HepG2 (cell line): ENCODE results near the gene SH3D21. TPM values are rescaled to one million over a fixed set of nuclear protein-coding genes. Genes with fewer than 3 reads are reported as not detected.
A peak's percentile ranks its signal among the peaks of the same experiment; 100 is the strongest.

Experiments
- CEBPG ChIP-seq: IDR thresholded peaks from 2 replicates; pipeline ENCODE4 v1.6.1; 2016
- CREB1 ChIP-seq, 2 experiments: fragments of 450-650 bp in 1 of 2; IDR thresholded peaks; 2 replicates each; pipeline ENCODE4 v1.6.1; 2016 to 2017; ENCODE audit warnings: control low read depth in 1 of 2, mild to moderate bottlenecking in 1 of 2, missing compliant biosample characterization in 1 of 2, missing genetic modification characterization in 1 of 2
- DNMT3B ChIP-seq: conservative IDR thresholded peaks from 2 replicates; pipeline ENCODE4 v1.6.1; 2016; ENCODE audit warnings: missing biosample characterization, control low read depth
- EP300 ChIP-seq, 3 experiments: sonication (generic) in 1 of 3; formaldehyde crosslinking in 1 of 3; IDR thresholded peaks; 2 replicates each; pipeline versions ENCODE4 v1.5.1 to v1.6.1; 2011 to 2020; ENCODE audit warnings: low read depth in 2 of 3, low read length in 2 of 3, borderline replicate concordance in 1 of 3, improper control_type of control experiment in 1 of 3, mild to moderate bottlenecking in 1 of 3, missing genetic modification reagents in 1 of 3, moderate library complexity in 1 of 3
- HBP1 ChIP-seq: IDR thresholded peaks from 2 replicates; pipeline ENCODE4 v1.6.1; 2016; ENCODE audit warnings: low read depth, control low read depth
- KDM5B ChIP-seq: sonication (generic); formaldehyde crosslinking; IDR thresholded peaks from 2 replicates; pipeline ENCODE4 v1.4.0; 2020; ENCODE audit warnings: missing genetic modification reagents, mild to moderate bottlenecking, borderline replicate concordance
- MAX ChIP-seq: IDR thresholded peaks from 2 replicates; pipeline ENCODE4 v1.6.1; 2012; ENCODE audit warnings: inconsistent platforms
- MAZ ChIP-seq, 2 experiments: sonication (generic) in 1 of 2; formaldehyde crosslinking in 1 of 2; IDR thresholded peaks; 2 replicates each; pipeline versions ENCODE4 v1.5.0 to v1.6.1; 2012 to 2020; ENCODE audit warnings: low read depth in 2 of 2, mild to moderate bottlenecking in 2 of 2, borderline replicate concordance in 1 of 2, improper control_type of control experiment in 1 of 2, low read length in 1 of 2, missing genetic modification reagents in 1 of 2, moderate library complexity in 1 of 2
- MTF2 ChIP-seq: sonication (generic); formaldehyde crosslinking; IDR thresholded peaks from 2 replicates; pipeline ENCODE4 v1.5.0; 2020; ENCODE audit warnings: missing genetic modification reagents, borderline replicate concordance
- SKI ChIP-seq: fragments of 450-650 bp; IDR thresholded peaks from one replicate; pipeline ENCODE4 v1.6.1; 2018; ENCODE audit warnings: mild to moderate bottlenecking; ENCODE audit not compliant: partially characterized antibody
- SMAD3 ChIP-seq: sonication (generic); formaldehyde crosslinking; IDR thresholded peaks from 2 replicates; pipeline ENCODE4 v1.4.0; 2020; ENCODE audit warnings: missing genetic modification reagents
- SMARCE1 ChIP-seq: fragments of 450-650 bp; IDR thresholded peaks from 2 replicates; pipeline ENCODE4 v1.6.1; 2017; ENCODE audit warnings: borderline replicate concordance
- SRY ChIP-seq: sonication (generic); formaldehyde crosslinking; IDR thresholded peaks from 2 replicates; pipeline ENCODE4 v1.8.0; 2022; ENCODE audit warnings: mild to moderate bottlenecking, missing genetic modification reagents
- SSRP1 ChIP-seq: IDR thresholded peaks from 2 replicates; pipeline ENCODE4 v1.6.1; 2016; ENCODE audit warnings: control low read depth
- STAG1 ChIP-seq: sonication (generic); formaldehyde crosslinking; IDR thresholded peaks from 2 replicates; pipeline ENCODE4 v1.4.0; 2020; ENCODE audit warnings: missing genetic modification reagents
- ZBTB14 ChIP-seq: sonication (generic); formaldehyde crosslinking; IDR thresholded peaks from 2 replicates; pipeline ENCODE4 v1.4.0; 2020; ENCODE audit warnings: missing genetic modification reagents
- ZNF17 ChIP-seq: sonication (generic); formaldehyde crosslinking; IDR thresholded peaks from 2 replicates; pipeline ENCODE4 v1.5.0; 2020; ENCODE audit warnings: mild to moderate bottlenecking, missing genetic modification reagents
- ZNF224 ChIP-seq: sonication (generic); formaldehyde crosslinking; IDR thresholded peaks from 2 replicates; pipeline ENCODE4 v1.5.0; 2020; ENCODE audit warnings: mild to moderate bottlenecking, missing genetic modification reagents
- ZNF232 ChIP-seq: sonication (generic); formaldehyde crosslinking; IDR thresholded peaks from 2 replicates; pipeline ENCODE4 v1.4.0; 2020; ENCODE audit warnings: missing genetic modification reagents, borderline replicate concordance
- ZNF260 ChIP-seq: sonication (generic); formaldehyde crosslinking; IDR thresholded peaks from 2 replicates; pipeline ENCODE4 v1.4.0; 2020; ENCODE audit warnings: missing genetic modification reagents, low read depth, mild to moderate bottlenecking, borderline replicate concordance
- ZNF362 ChIP-seq: sonication (generic); formaldehyde crosslinking; IDR thresholded peaks from 2 replicates; pipeline ENCODE4 v1.4.0; 2020; ENCODE audit warnings: missing genetic modification reagents, mild to moderate bottlenecking, borderline replicate concordance
- polyA plus RNA-seq, 8 experiments: library from polyadenylated mRNA; depleted of rRNA in 3 of 8; stranded (reverse) in 7 of 8; unstranded in 1 of 8; fragments of >200 nt; fragmentation: Illumina TruSeq in 4 of 8; extraction: Trizol in 4 of 8; gene quantifications; 2 replicates each; pipeline versions ENCODE4 v1.2.1 to v1.2.3, GENCODE V29; 2011 to 2016; ENCODE audit warnings: low read depth in 4 of 8, missing spikeins in 1 of 8, mixed read lengths in 1 of 8; ENCODE audit not compliant: insufficient read depth in 1 of 8
- total RNA-seq, 5 experiments: library from RNA; depleted of rRNA; stranded (reverse); fragments of >200 nt; fragmentation: Illumina TruSeq; extraction: Trizol; gene quantifications; 2 replicates each; pipeline ENCODE4 v1.2.3, GENCODE V29; 2016; ENCODE audit warnings: low read depth in 1 of 5
- TF ChIP-seq, protein P1 (sequence below): sonication (generic); formaldehyde crosslinking; IDR thresholded peaks from 2 replicates; pipeline ENCODE4 v1.5.1; 2020; ENCODE audit warnings: mild to moderate bottlenecking, moderate library complexity, missing genetic modification reagents

Gene SH3D21
- total and polyA plus RNA-seq, 2 of the 13 experiments (the other 11 are each of a cell fraction or from before 2014, with no cell fraction given), result 5.1 to 8.6 TPM

DNA sequence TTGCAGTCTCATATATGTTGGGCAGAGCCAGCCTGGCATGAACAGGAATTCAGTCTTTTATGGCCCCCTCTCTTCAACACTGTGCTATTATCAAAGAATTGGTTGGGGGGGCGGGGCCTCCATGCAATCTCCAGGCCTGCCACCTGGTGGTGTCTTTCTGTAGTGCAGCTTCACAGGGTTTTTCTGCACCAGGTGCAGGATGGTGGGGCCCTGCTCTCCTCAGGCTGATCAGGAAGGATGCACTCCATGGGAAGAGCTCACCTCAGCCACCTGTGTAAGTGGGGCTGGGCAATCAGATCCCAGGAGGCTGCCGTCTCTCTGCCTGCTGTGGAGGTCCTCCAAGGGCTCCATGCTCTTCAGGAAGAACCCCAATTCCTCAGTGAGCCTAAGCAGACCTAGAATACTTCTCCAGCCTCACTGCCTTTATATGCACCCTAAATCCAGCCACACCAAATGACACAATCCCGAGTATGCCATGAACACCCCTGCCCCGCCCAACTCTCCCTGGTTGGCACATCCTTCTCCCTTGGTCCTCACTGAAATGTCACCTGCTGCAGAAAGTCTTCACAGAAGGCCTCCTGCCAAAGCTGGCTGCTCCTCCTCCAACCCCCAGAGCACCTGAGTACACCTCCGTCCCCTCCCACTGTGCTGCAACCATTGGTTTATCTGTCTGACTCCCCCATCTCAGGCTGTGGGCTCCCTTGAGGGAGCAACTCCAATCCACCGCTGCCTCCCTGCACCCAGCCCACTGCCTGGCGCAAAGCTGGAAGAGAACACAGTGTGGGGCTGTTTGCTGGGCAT lies 63.1 kb downstream of the SH3D21 start (continued):
- TF ChIP-seq ZBTB14 (CRISPR knock-in tag), result no peak
- TF ChIP-seq MTF2 (CRISPR knock-in tag), result no peak
- TF ChIP-seq, protein P1, sequence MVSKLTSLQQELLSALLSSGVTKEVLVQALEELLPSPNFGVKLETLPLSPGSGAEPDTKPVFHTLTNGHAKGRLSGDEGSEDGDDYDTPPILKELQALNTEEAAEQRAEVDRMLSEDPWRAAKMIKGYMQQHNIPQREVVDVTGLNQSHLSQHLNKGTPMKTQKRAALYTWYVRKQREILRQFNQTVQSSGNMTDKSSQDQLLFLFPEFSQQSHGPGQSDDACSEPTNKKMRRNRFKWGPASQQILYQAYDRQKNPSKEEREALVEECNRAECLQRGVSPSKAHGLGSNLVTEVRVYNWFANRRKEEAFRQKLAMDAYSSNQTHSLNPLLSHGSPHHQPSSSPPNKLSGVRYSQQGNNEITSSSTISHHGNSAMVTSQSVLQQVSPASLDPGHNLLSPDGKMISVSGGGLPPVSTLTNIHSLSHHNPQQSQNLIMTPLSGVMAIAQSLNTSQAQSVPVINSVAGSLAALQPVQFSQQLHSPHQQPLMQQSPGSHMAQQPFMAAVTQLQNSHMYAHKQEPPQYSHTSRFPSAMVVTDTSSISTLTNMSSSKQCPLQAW (CRISPR knock-in tag), result 0 out of 2 replicates have a peak, but pooled peaks have one; percentile 16
- no peak for TF ChIP-seq ZNF362 (CRISPR knock-in tag)
- TF ChIP-seq MAZ (IDR thresholded peaks at IDR 0.05; ENCODE audit: borderline replicate concordance, low read depth, low read length), result peak; percentile 41; the same call in 1 of the 2 replicates
- TF ChIP-seq MAZ (CRISPR knock-in tag; IDR thresholded peaks at IDR 0.05; ENCODE audit: low read depth), result no peak
- TF ChIP-seq CREB1 (IDR thresholded peaks at IDR 0.05), result no peak
- TF ChIP-seq CREB1 (CRISPR knock-in tag; IDR thresholded peaks at IDR 0.05), result peak; percentile 53; the same call in 1 of the 2 replicates
- TF ChIP-seq STAG1, result peak; percentile 65
- TF ChIP-seq KDM5B (CRISPR knock-in tag), result 0 out of 2 replicates have a peak, but pooled peaks have one; percentile 37
- no peak for TF ChIP-seq EP300 (IDR thresholded peaks at IDR 0.05; ENCODE audit: low read depth in 2 of 2, low read length in 2 of 2)
- TF ChIP-seq EP300 (CRISPR knock-in tag; IDR thresholded peaks at IDR 0.05; ENCODE audit: borderline replicate concordance), result no peak
- TF ChIP-seq SSRP1 (CRISPR knock-in tag), result 0 out of 2 replicates have a peak, but pooled peaks have one; percentile 58
- TF ChIP-seq SMARCE1, result no peak
- TF ChIP-seq ZNF260 (CRISPR knock-in tag), result no peak
- TF ChIP-seq ZNF17 (CRISPR knock-in tag), result no peak
- 0 out of 2 replicates have a peak, but pooled peaks have one; percentile 28 for TF ChIP-seq SMAD3 (CRISPR knock-in tag)
- no peak for TF ChIP-seq ZNF232 (CRISPR knock-in tag)
- peak; percentile 29; the same call in 1 of the 2 replicates for TF ChIP-seq CEBPG (CRISPR knock-in tag)
- peak; percentile 21; the same call in 1 of the 2 replicates for TF ChIP-seq MAX
- TF ChIP-seq ZNF224 (CRISPR knock-in tag), result no peak
- no peak for TF ChIP-seq DNMT3B (CRISPR knock-in tag)
- no peak for TF ChIP-seq SKI
- no peak for TF ChIP-seq SRY (CRISPR knock-in tag)
- TF ChIP-seq HBP1 (CRISPR knock-in tag), result no peak
